Upper lobe of right lung (tissue), 1 donor: ENCODE results near the gene MCC. TPM values are rescaled to one million over a fixed set of nuclear protein-coding genes. Genes with fewer than 3 reads are reported as not detected.

Source experiments
- ATAC-seq: fragments of 200-7000 bp; cut with Tn5 transposase; one replicate; pipeline ENCODE4 v1.9.1; 2020; ENCODE audit warnings: mild to moderate bottlenecking, moderate library complexity
- DNase-seq: peaks from one replicate; pipeline ENCODE4 v3.0.0-alpha.2; 2020
- H3K27ac ChIP-seq: fragments of 200-600 bp; one replicate; pipeline ENCODE4 v1.8.0; 2022
- H3K27me3 ChIP-seq: fragments of 200-600 bp; one replicate; pipeline ENCODE4 v1.8.0; 2022; ENCODE audit warnings: mild to moderate bottlenecking
- H3K36me3 ChIP-seq: fragments of 200-600 bp; one replicate; pipeline ENCODE4 v1.8.0; 2022
- H3K4me1 ChIP-seq: fragments of 200-600 bp; one replicate; pipeline ENCODE4 v1.8.0; 2022
- H3K4me3 ChIP-seq: fragments of 200-600 bp; one replicate; pipeline ENCODE4 v1.8.0; 2022; ENCODE audit warnings: mild to moderate bottlenecking
- H3K9me3 ChIP-seq: fragments of 200-600 bp; one replicate; pipeline ENCODE4 v1.8.0; 2022
- intact Hi-C: fragments of 100-400 bp; cut with DNase I; formaldehyde crosslinking; loops from one replicate; pipeline ENCODE4 v1.11.0; 2022
- total RNA-seq: library from RNA; stranded (reverse); fragmentation: NEBNext Ultra II Directional; extraction: Animal tissue kit (Norgen Biotek cat#: 25700); gene quantifications from one replicate; pipeline ENCODE4 v1.2.1, GENCODE V29; 2021
- TF ChIP-seq, protein P1 (sequence below): fragments of 200-600 bp; IDR thresholded peaks from one replicate; pipeline ENCODE4 v1.8.0; 2022; ENCODE audit warnings: antibody characterized with exemption
- donor health status: DM: no; HTN: yes; CAD: no; lungs with severe emphysema.

MCC gene
- total RNA-seq, 1 donor from 2014 or later, result 18.6 TPM

DNA sequence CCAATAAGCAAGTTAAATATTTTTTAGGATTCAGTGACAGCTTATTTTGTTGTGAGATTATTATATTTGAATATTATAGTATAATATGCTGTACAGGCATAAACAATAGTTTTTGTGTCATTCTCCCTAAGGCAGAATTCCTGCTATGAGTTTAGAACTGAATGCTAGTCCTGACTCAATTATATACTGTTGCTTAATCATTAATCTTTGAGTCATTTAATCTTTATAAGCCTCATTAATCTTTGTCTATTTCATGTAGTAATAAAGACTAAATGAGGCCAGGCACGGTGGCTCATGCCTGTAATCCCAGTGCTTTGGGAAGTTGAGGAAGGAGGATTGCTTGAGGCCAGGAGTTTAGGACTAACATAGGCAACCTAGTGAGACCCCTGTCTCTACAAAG, 515.2 kb downstream of the MCC start:
- Histone ChIP-seq H3K36me3 (no peaks in the 10 kb centered on the region), H3K4me1 (peaks cover 1% of the 10 kb centered on the region), H3K27me3 (no peaks in the 10 kb centered on the region), H3K4me3 (no peak overlapping the region), H3K27ac (no peak overlapping the region), H3K9me3 (no peaks in the 10 kb centered on the region)
- TF ChIP-seq, protein P1, sequence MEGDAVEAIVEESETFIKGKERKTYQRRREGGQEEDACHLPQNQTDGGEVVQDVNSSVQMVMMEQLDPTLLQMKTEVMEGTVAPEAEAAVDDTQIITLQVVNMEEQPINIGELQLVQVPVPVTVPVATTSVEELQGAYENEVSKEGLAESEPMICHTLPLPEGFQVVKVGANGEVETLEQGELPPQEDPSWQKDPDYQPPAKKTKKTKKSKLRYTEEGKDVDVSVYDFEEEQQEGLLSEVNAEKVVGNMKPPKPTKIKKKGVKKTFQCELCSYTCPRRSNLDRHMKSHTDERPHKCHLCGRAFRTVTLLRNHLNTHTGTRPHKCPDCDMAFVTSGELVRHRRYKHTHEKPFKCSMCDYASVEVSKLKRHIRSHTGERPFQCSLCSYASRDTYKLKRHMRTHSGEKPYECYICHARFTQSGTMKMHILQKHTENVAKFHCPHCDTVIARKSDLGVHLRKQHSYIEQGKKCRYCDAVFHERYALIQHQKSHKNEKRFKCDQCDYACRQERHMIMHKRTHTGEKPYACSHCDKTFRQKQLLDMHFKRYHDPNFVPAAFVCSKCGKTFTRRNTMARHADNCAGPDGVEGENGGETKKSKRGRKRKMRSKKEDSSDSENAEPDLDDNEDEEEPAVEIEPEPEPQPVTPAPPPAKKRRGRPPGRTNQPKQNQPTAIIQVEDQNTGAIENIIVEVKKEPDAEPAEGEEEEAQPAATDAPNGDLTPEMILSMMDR, result no peak
- no peak for DNase-seq
- intact Hi-C loops, result no loop called here
- ATAC-seq, result no peak

Other genes starting within 250 kb of the MCC start
- gene TSSK1B, start 53.5 kb downstream of the MCC start, total RNA-seq, result not detected
- 21.7 TPM for gene YTHDC2, start 25.2 kb upstream of the MCC start, total RNA-seq